OCI-LY7 (cell line): Measurements from ENCODE around the gene CLPTM1. TPM values are rescaled to one million over a fixed set of nuclear protein-coding genes. Genes with fewer than 3 reads are reported as not detected.

Experiments used
- BruUV-seq: library from RNA; stranded (reverse); fragments of 400-500 nt; replicated peaks from 2 replicates; lab custom pipeline; 2021; lab: Mats Ljungman, UMichigan
- CTCF ChIA-PET: fragments of 300-600 bp; sonication (Branson Sonifier 250); formaldehyde crosslinking; loops from one replicate; lab custom pipeline; 2022; ENCODE audit warnings: antibody characterized with exemption; ENCODE audit not compliant: unreplicated experiment; lab: Charles Lee
- POLR2A ChIA-PET: fragments of 300-600 bp; sonication (Branson Sonifier 250); formaldehyde crosslinking; loops from one replicate; lab custom pipeline; 2022; ENCODE audit warnings: antibody characterized with exemption; lab: Charles Lee
- DNase-seq: peaks from one replicate; pipeline ENCODE4 v3.0.0-alpha.2; 2015; ENCODE audit warnings: low spot score
- H2AFZ ChIP-seq: fragments of 200-600 bp; sonication (generic), shearing (Covaris generic); 2 replicates; pipeline ENCODE4 v1.6.1; 2014; ENCODE audit warnings: mild to moderate bottlenecking, antibody characterized with exemption, low read length, moderate library complexity
- H3K27ac ChIP-seq: fragments of 200-600 bp; sonication (generic); 2 replicates; pipeline ENCODE4 v1.5.1; 2014; ENCODE audit warnings: mixed run types, low read depth, mild to moderate bottlenecking, moderate library complexity, low read length, inconsistent platforms; ENCODE audit not compliant: poor library complexity, severe bottlenecking
- H3K36me3 ChIP-seq: fragments of 200-600 bp; sonication (generic); 2 replicates; pipeline ENCODE4 v1.6.1; 2014; ENCODE audit warnings: mild to moderate bottlenecking, antibody characterized with exemption, low read length, moderate library complexity, mixed read lengths; ENCODE audit not compliant: insufficient read depth
- H3K4me1 ChIP-seq: fragments of 200-600 bp; sonication (generic); 2 replicates; pipeline ENCODE4 v1.5.1; 2014; ENCODE audit warnings: mild to moderate bottlenecking, low read length; ENCODE audit not compliant: insufficient read depth, poor library complexity, severe bottlenecking
- H3K4me2 ChIP-seq: fragments of 200-600 bp; sonication (generic); 2 replicates; pipeline ENCODE4 v1.6.1; 2014; ENCODE audit warnings: mild to moderate bottlenecking, low read length
- H3K4me3 ChIP-seq: fragments of 200-600 bp; sonication (generic); 2 replicates; pipeline ENCODE4 v1.5.1; 2014; ENCODE audit warnings: mild to moderate bottlenecking, low read depth, low read length; ENCODE audit not compliant: poor library complexity, severe bottlenecking
- H3K79me2 ChIP-seq: fragments of 200-600 bp; sonication (generic); 2 replicates; pipeline ENCODE4 v1.6.1; 2016; ENCODE audit warnings: low read depth, mild to moderate bottlenecking, low read length, moderate library complexity, mixed read lengths; ENCODE audit not compliant: insufficient read depth
- H3K9me2 ChIP-seq: fragments of 200-600 bp; sonication (generic); 2 replicates; pipeline ENCODE4 v1.6.1; 2016; ENCODE audit warnings: mild to moderate bottlenecking, low read length, mixed read lengths; ENCODE audit not compliant: insufficient read depth
- H3K9me3 ChIP-seq: fragments of 200-600 bp; sonication (generic); 2 replicates; pipeline ENCODE4 v1.6.1; 2014; ENCODE audit warnings: mild to moderate bottlenecking, mixed run types, low read length, mixed read lengths
- H4K20me1 ChIP-seq: fragments of 200-600 bp; sonication (generic); 2 replicates; pipeline ENCODE4 v1.6.1; 2014; ENCODE audit warnings: mild to moderate bottlenecking, antibody characterized with exemption, low read length, moderate library complexity, mixed read lengths; ENCODE audit not compliant: insufficient read depth
- EZH2phosphoT487 ChIP-seq: fragments of 200-600 bp; sonication (generic); IDR thresholded peaks from 2 replicates; pipeline ENCODE4 v1.6.1; 2018; ENCODE audit warnings: low read depth, borderline replicate concordance, mild to moderate bottlenecking, mixed run types, antibody characterized with exemption, low read length, moderate library complexity, mixed read lengths
- intact Hi-C: fragments of 100-400 bp; cut with micrococcal nuclease; formaldehyde crosslinking; loops from one replicate; pipeline ENCODE4 v1.10.0; 2022; ENCODE audit not compliant: unreplicated experiment
- total RNA-seq, 2 experiments: library from RNA; depleted of rRNA in 1 of 2; stranded (reverse); fragments of >200 nt in 1 of 2; shearing (Covaris generic) in 1 of 2; gene quantifications; 2 replicates each; pipeline ENCODE4 v1.2.3, GENCODE V29; 2014 to 2022
- TF ChIP-seq, protein P1 (sequence below): fragments of 200-600 bp; sonication (generic); conservative IDR thresholded peaks from 2 replicates; pipeline ENCODE4 v1.5.1; 2014; ENCODE audit warnings: mild to moderate bottlenecking, antibody characterized with exemption, low read length, moderate library complexity, mixed read lengths

The CLPTM1 gene
- total RNA-seq, 2 experiments from 2014 or later, result 34.0 to 70.3 TPM

DNA sequence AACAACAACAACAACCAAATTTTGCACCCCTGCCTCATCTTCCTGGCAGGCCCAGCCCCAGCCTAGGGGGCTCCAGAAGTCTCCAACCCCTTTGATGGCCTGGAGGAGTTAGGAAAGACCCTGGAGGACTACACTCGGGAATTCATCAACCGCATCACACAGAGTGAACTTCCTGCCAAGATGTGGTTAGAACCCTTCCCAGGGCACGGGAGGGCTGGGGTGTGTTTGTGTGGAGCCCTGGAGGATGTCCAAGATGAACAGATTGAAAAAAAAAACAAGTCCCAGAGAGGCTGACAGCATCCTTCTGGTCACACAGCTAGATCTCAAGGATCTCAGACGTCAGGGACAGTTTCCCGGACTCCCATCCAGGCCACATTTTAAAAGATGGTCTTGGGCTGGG is 27.4 kb upstream of the CLPTM1 start:
- intact Hi-C loops, result no loop called here

DNA sequence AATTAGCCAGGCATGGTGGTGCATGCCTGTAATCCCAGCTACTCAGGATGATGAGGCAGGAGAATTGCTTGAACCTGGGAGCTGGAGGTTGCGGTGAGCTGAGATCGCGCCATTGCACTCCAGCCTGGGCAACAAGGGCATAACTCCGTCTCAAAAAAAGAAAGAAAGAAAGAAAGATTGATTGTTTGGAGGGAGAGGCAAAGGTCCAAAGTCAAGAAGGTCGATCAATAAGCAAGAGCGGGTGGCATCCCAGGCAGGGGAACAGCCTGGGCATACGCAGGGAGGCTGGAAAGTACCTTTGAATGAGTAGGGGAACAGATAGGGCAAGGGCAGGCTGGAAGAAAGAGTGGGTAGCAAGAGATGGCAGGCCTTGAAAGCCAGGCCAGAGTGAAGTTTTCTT is 25.1 kb upstream of the CLPTM1 start:
- CTCF ChIA-PET, result no interaction called here
- H3K79me2 ChIP-seq, result no peaks in the 10 kb centered on the region
- no peak overlapping the region for H3K4me3 ChIP-seq
- intact Hi-C loops, result no loop called here
- DNase-seq, result no peak
- no peaks in the 10 kb centered on the region for H3K9me3 ChIP-seq
- no peaks in the 10 kb centered on the region for H3K4me1 ChIP-seq
- H3K36me3 ChIP-seq, result no peaks in the 10 kb centered on the region
- no peak overlapping the region for H3K27ac ChIP-seq
- no TSS peak for BruUV-seq
- H3K4me2 ChIP-seq, result no peak overlapping the region
- H2AFZ ChIP-seq, result no peak overlapping the region
- POLR2A ChIA-PET, result no interaction called here
- H4K20me1 ChIP-seq, result no peaks in the 10 kb centered on the region
- no peak for TF ChIP-seq EZH2phosphoT487
- TF ChIP-seq, protein P1, sequence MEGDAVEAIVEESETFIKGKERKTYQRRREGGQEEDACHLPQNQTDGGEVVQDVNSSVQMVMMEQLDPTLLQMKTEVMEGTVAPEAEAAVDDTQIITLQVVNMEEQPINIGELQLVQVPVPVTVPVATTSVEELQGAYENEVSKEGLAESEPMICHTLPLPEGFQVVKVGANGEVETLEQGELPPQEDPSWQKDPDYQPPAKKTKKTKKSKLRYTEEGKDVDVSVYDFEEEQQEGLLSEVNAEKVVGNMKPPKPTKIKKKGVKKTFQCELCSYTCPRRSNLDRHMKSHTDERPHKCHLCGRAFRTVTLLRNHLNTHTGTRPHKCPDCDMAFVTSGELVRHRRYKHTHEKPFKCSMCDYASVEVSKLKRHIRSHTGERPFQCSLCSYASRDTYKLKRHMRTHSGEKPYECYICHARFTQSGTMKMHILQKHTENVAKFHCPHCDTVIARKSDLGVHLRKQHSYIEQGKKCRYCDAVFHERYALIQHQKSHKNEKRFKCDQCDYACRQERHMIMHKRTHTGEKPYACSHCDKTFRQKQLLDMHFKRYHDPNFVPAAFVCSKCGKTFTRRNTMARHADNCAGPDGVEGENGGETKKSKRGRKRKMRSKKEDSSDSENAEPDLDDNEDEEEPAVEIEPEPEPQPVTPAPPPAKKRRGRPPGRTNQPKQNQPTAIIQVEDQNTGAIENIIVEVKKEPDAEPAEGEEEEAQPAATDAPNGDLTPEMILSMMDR, result no peak
- H3K9me2 ChIP-seq, result no peaks in the 10 kb centered on the region

More for the DNA sequence above, 27.4 kb upstream of the CLPTM1 start:
- H3K4me3 ChIP-seq, result no peak overlapping the region
- no peak for TF ChIP-seq EZH2phosphoT487
- TF ChIP-seq, protein P1, result no peak
- H3K4me2 ChIP-seq, result no peak overlapping the region
- no peaks in the 10 kb centered on the region for H3K36me3 ChIP-seq
- ChIA-PET CTCF (no interaction called here), POLR2A (no interaction called here)
- H3K79me2 ChIP-seq, result no peaks in the 10 kb centered on the region
- no TSS peak for BruUV-seq
- no peak overlapping the region for H2AFZ ChIP-seq
- no peaks in the 10 kb centered on the region for H3K4me1 ChIP-seq
- H3K9me2 ChIP-seq, result no peaks in the 10 kb centered on the region
- no peaks in the 10 kb centered on the region for H4K20me1 ChIP-seq
- H3K9me3 ChIP-seq, result no peaks in the 10 kb centered on the region
- DNase-seq, result no peak
- H3K27ac ChIP-seq, result no peak overlapping the region

DNA sequence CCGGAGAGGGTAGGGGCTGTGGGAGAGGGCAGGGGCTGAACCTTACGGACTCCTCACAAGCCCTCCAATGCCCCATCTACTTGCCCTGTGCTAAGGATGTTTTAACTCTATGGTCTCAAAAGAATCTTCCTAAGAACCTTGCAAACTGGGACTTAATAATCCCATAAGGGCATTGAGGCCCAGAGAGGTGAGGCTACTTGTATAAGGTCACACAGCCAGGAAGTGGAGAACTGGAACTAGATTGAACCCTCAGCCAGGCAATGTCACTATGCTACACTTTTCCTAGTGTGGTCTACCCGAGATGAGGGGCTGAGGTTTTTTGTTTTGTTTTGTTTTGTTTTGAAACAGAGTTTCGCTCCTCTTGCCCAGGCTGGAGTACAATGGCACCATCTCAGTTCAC is 23.6 kb upstream of the CLPTM1 start:
- no peak overlapping the region for H3K4me3 ChIP-seq
- ChIA-PET CTCF (no interaction called here), POLR2A (no interaction called here)
- no peak overlapping the region for H3K27ac ChIP-seq
- intact Hi-C loops, result no loop called here
- BruUV-seq, result no TSS peak
- H3K4me1 ChIP-seq, result no peaks in the 10 kb centered on the region
- H3K9me3 ChIP-seq, result no peaks in the 10 kb centered on the region
- no peaks in the 10 kb centered on the region for H3K36me3 ChIP-seq
- H4K20me1 ChIP-seq, result no peaks in the 10 kb centered on the region
- H3K4me2 ChIP-seq, result no peak overlapping the region
- TF ChIP-seq EZH2phosphoT487, result no peak
- TF ChIP-seq, protein P1, result no peak
- no peaks in the 10 kb centered on the region for H3K79me2 ChIP-seq
- H3K9me2 ChIP-seq, result no peaks in the 10 kb centered on the region
- no peak overlapping the region for H2AFZ ChIP-seq
- no peak for DNase-seq
